ENCODE measurements around the gene KCP.

The KCP gene

DNA sequence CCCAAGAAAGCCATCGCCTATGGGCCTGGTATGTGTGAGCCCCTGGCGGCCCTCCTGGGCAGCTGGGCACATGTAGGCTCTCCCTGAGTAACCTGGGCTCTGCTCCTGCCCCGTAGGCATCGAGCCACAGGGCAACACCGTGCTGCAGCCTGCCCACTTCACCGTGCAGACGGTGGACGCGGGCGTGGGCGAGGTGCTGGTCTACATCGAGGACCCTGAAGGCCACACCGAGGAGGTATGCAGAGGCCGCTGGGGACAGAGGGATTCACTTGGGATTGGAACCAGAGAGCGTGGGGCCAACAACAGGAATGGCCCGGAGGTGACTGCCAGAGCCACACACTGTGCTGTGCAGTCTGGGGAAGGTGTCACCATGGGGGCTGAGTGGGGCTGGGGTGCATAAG, 73.0 kb downstream of the KCP start:
- H3K27me3 ChIP-seq (ENCODE audit: insufficient read depth, poor library complexity, severe bottlenecking), result no peaks in the 10 kb centered on the region
- H3K4me3 ChIP-seq (replicated peaks; ENCODE audit: insufficient read depth, low read length), result no peak overlapping the region
- TF ChIP-seq POLR2AphosphoS5 (IDR thresholded peaks at IDR 0.05; ENCODE audit: low read depth) (no peak), GABPA (IDR thresholded peaks at IDR 0.05; ENCODE audit: low read depth) (no peak), SPI1 (IDR thresholded peaks at IDR 0.05; ENCODE audit: borderline replicate concordance, low read depth) (no peak)
- TF ChIP-seq, protein P1, sequence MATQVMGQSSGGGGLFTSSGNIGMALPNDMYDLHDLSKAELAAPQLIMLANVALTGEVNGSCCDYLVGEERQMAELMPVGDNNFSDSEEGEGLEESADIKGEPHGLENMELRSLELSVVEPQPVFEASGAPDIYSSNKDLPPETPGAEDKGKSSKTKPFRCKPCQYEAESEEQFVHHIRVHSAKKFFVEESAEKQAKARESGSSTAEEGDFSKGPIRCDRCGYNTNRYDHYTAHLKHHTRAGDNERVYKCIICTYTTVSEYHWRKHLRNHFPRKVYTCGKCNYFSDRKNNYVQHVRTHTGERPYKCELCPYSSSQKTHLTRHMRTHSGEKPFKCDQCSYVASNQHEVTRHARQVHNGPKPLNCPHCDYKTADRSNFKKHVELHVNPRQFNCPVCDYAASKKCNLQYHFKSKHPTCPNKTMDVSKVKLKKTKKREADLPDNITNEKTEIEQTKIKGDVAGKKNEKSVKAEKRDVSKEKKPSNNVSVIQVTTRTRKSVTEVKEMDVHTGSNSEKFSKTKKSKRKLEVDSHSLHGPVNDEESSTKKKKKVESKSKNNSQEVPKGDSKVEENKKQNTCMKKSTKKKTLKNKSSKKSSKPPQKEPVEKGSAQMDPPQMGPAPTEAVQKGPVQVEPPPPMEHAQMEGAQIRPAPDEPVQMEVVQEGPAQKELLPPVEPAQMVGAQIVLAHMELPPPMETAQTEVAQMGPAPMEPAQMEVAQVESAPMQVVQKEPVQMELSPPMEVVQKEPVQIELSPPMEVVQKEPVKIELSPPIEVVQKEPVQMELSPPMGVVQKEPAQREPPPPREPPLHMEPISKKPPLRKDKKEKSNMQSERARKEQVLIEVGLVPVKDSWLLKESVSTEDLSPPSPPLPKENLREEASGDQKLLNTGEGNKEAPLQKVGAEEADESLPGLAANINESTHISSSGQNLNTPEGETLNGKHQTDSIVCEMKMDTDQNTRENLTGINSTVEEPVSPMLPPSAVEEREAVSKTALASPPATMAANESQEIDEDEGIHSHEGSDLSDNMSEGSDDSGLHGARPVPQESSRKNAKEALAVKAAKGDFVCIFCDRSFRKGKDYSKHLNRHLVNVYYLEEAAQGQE (IDR thresholded peaks at IDR 0.05; ENCODE audit: insufficient replicate concordance, low read depth), result no peak
- H3K27ac ChIP-seq (replicated peaks), result no peak overlapping the region
- no peak for DNase-seq (ENCODE audit: low read depth in 1 of 2, low spot score in 1 of 2)

DNA sequence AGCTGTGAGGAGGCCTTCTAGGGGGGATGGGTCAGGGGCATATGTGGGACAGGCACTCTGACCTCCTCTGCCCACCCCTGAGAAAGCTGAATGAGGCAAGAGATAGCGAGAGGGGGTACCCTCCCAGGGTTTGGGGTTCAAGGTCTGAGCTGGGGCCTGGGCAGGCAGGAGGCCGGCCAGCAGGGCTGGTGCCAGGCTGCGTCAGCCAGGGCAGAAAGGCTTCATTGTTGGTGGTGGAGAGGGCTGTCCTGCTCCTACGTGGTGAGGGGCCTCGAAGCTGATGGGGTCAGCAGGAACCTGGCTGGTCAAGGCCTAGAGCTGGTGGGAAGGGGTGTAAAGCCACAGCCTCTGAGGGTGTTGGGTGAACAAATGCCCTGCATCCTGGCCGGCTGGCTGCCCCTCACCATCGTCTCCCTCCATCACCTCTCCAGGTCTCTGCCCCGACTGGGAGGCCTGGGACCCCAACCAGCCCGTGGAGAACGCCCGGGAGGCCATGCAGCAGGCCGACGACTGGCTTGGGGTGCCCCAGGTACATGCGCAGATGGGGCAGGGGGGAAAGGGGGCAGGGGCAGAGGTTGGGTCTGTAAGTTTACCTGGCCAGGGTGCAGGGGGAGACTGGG, 73.7 kb downstream of the KCP start:
- H3K27ac ChIP-seq (replicated peaks), result no peak overlapping the region
- no peak for DNase-seq (ENCODE audit: low read depth in 1 of 2, low spot score in 1 of 2)
- TF ChIP-seq GABPA (IDR thresholded peaks at IDR 0.05; ENCODE audit: low read depth), result no peak
- no peak for TF ChIP-seq SPI1 (IDR thresholded peaks at IDR 0.05; ENCODE audit: borderline replicate concordance, low read depth)
- TF ChIP-seq POLR2AphosphoS5 (IDR thresholded peaks at IDR 0.05; ENCODE audit: low read depth), result no peak
- TF ChIP-seq, protein P1 (IDR thresholded peaks at IDR 0.05; ENCODE audit: insufficient replicate concordance, low read depth), result no peak
- TF ChIP-seq, protein P2, sequence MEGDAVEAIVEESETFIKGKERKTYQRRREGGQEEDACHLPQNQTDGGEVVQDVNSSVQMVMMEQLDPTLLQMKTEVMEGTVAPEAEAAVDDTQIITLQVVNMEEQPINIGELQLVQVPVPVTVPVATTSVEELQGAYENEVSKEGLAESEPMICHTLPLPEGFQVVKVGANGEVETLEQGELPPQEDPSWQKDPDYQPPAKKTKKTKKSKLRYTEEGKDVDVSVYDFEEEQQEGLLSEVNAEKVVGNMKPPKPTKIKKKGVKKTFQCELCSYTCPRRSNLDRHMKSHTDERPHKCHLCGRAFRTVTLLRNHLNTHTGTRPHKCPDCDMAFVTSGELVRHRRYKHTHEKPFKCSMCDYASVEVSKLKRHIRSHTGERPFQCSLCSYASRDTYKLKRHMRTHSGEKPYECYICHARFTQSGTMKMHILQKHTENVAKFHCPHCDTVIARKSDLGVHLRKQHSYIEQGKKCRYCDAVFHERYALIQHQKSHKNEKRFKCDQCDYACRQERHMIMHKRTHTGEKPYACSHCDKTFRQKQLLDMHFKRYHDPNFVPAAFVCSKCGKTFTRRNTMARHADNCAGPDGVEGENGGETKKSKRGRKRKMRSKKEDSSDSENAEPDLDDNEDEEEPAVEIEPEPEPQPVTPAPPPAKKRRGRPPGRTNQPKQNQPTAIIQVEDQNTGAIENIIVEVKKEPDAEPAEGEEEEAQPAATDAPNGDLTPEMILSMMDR (IDR thresholded peaks at IDR 0.05; ENCODE audit: insufficient read depth, low read length), result no peak
- no peak overlapping the region for H3K4me3 ChIP-seq (replicated peaks; ENCODE audit: insufficient read depth, low read length)
- H3K27me3 ChIP-seq (ENCODE audit: insufficient read depth, poor library complexity, severe bottlenecking), result peaks cover 2% of the 10 kb centered on the region

DNA sequence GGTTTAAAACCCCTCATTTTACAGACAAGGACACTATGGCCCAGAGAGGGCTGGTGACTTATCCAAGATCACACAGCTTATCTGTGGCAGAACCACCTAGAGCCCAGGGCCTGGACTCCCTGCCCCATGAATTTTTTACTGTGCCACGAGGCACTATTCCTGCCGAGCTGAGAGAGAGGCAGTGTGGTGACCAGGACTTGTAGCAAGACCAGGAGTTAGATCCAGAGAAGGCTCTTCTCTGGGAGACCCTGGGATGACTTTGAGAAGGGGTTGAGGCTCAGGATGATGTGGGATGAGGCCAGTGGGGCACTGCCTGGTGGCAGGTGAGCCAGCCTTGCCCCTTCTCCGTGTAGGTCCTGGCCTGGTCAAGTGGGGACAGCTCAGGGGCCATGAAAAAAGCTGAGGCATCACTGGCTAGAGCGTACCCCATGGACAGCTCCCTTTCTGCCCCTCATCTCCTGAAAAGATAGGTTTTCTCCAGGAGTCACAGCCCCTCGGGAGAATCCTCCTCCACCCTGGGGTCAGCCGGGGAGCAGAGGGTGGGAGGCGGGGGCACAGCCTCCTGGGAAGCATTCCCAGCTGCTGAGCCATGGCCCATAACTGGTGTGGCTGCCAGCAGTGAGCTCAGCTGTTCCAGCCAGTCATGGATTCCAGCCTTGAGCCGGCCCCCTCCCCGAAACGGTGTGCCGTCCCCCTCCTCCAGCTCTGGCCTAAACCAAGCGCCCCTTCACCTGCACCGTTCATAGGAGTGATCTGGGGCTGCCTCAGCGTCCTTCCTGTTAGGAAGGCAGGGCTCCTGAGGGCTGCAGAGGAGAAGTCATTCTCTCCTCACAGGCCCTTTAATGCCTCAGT, 74.5 kb downstream of the KCP start:
- no peak overlapping the region for H3K4me3 ChIP-seq (replicated peaks; ENCODE audit: insufficient read depth, low read length)
- TF ChIP-seq, protein P2 (IDR thresholded peaks at IDR 0.05; ENCODE audit: insufficient read depth, low read length), result no peak
- TF ChIP-seq POLR2AphosphoS5 (IDR thresholded peaks at IDR 0.05; ENCODE audit: low read depth) (no peak), GABPA (IDR thresholded peaks at IDR 0.05; ENCODE audit: low read depth) (no peak), SPI1 (IDR thresholded peaks at IDR 0.05; ENCODE audit: borderline replicate concordance, low read depth) (no peak)
- TF ChIP-seq, protein P1 (IDR thresholded peaks at IDR 0.05; ENCODE audit: insufficient replicate concordance, low read depth), result no peak
- H3K27ac ChIP-seq (replicated peaks), result no peak overlapping the region
- DNase-seq (ENCODE audit: low read depth in 1 of 2, low spot score in 1 of 2), result no peak
- H3K27me3 ChIP-seq (ENCODE audit: insufficient read depth, poor library complexity, severe bottlenecking), result peaks cover 2% of the 10 kb centered on the region
